HEK293 (cell line): ENCODE results near the gene TEKTIP1.

Source experiments
- CTCF ChIA-PET: fragments of 350-600 bp; formaldehyde crosslinking; extraction: SDS; loops from one replicate; lab custom pipeline; 2021; ENCODE audit warnings: antibody characterized with exemption; lab: Yijun Ruan, JAX
- POLR2A ChIA-PET: fragments of 300-600 bp; formaldehyde crosslinking; extraction: SDS; loops from one replicate; lab custom pipeline; 2020; ENCODE audit warnings: antibody characterized with exemption, inconsistent platforms; lab: Yijun Ruan, JAX
- H3K27ac ChIP-seq: fragments of 200-500 bp; sonication (Bioruptor generic); 2 replicates; pipeline ENCODE4 v1.5.1; 2014; ENCODE audit warnings: low read depth, low read length, control low read depth, inconsistent platforms; ENCODE audit errors: extremely low read depth
- H3K36me3 ChIP-seq, 2 experiments: fragments of 200-500 bp in 1 of 2; sonication (Bioruptor generic) in 1 of 2; 1 replicate in 1 of 2; 2 replicates in 1 of 2; pipeline ENCODE4 v1.5.1; 2014 to 2017; ENCODE audit warnings: inconsistent platforms in 2 of 2, low read length in 2 of 2; ENCODE audit not compliant: control insufficient read depth in 2 of 2, insufficient read depth in 1 of 2
- H3K4me1 ChIP-seq: fragments of 200-500 bp; sonication (Bioruptor generic); 2 replicates; pipeline ENCODE4 v1.5.1; 2014; ENCODE audit warnings: mild to moderate bottlenecking, low read length, inconsistent platforms; ENCODE audit not compliant: control insufficient read depth, insufficient read depth
- H3K4me3 ChIP-seq: 2 replicates; pipeline ENCODE4 v1.5.1; 2011; ENCODE audit warnings: low read depth, mild to moderate bottlenecking, control low read depth, low read length, moderate library complexity
- H3K9me3 ChIP-seq: fragments of 200-500 bp; sonication (Bioruptor generic); 2 replicates; pipeline ENCODE4 v1.5.1; 2014; ENCODE audit warnings: low read depth, low read length, inconsistent platforms; ENCODE audit not compliant: control insufficient read depth, insufficient read depth
- BCL6B ChIP-seq: fragments of 450-650 bp; formaldehyde crosslinking; IDR thresholded peaks from 2 replicates; pipeline ENCODE4 v1.5.1; 2017; ENCODE audit warnings: missing biosample characterization, missing genetic modification characterization
- GFI1B ChIP-seq: fragments of 450-650 bp; formaldehyde crosslinking; IDR thresholded peaks from 2 replicates; pipeline ENCODE4 v1.5.1; 2016; ENCODE audit warnings: missing biosample characterization, missing genetic modification characterization
- PBX3 ChIP-seq: sonication (generic); formaldehyde crosslinking; IDR thresholded peaks from 2 replicates; pipeline ENCODE4 v1.8.1; 2022; ENCODE audit warnings: mild to moderate bottlenecking, moderate library complexity, missing genetic modification reagents
- PRDM4 ChIP-seq: fragments of 450-650 bp; formaldehyde crosslinking; IDR thresholded peaks from 2 replicates; pipeline ENCODE4 v1.5.1; 2017; ENCODE audit warnings: missing biosample characterization, missing genetic modification characterization
- SP3 ChIP-seq: fragments of 450-650 bp; formaldehyde crosslinking; IDR thresholded peaks from 2 replicates; pipeline ENCODE4 v1.5.1; 2016; ENCODE audit warnings: missing biosample characterization, missing genetic modification characterization
- TCF7L2 ChIP-seq: IDR thresholded peaks from 2 replicates; pipeline ENCODE4 v1.6.1; 2011; ENCODE audit warnings: low read depth, mild to moderate bottlenecking, inconsistent platforms, low read length, moderate library complexity, borderline replicate concordance
- WT1 ChIP-seq: fragments of 450-650 bp; formaldehyde crosslinking; IDR thresholded peaks from 2 replicates; pipeline ENCODE4 v1.5.1; 2016; ENCODE audit warnings: missing biosample characterization, missing genetic modification characterization
- ZBTB21 ChIP-seq: fragments of 450-650 bp; formaldehyde crosslinking; IDR thresholded peaks from 2 replicates; pipeline ENCODE4 v1.5.1; 2017; ENCODE audit warnings: missing biosample characterization, missing genetic modification characterization
- ZFHX2 ChIP-seq: fragments of 450-650 bp; formaldehyde crosslinking; conservative IDR thresholded peaks from 2 replicates; pipeline ENCODE4 v1.5.1; 2016; ENCODE audit warnings: missing biosample characterization, missing genetic modification characterization
- ZIC2 ChIP-seq: fragments of 450-650 bp; formaldehyde crosslinking; IDR thresholded peaks from 2 replicates; pipeline ENCODE4 v1.5.1; 2016; ENCODE audit warnings: missing biosample characterization, missing genetic modification characterization
- ZNF121 ChIP-seq: fragments of 450-650 bp; formaldehyde crosslinking; IDR thresholded peaks from 2 replicates; pipeline ENCODE4 v1.5.1; 2016; ENCODE audit warnings: missing biosample characterization, missing genetic modification characterization
- ZNF16 ChIP-seq: fragments of 450-650 bp; formaldehyde crosslinking; IDR thresholded peaks from 2 replicates; pipeline ENCODE4 v1.5.1; 2016; ENCODE audit warnings: low read depth, missing biosample characterization, missing genetic modification characterization
- ZNF202 ChIP-seq: fragments of 450-650 bp; formaldehyde crosslinking; IDR thresholded peaks from 2 replicates; pipeline ENCODE4 v1.5.1; 2016; ENCODE audit warnings: missing biosample characterization, missing genetic modification characterization, borderline replicate concordance
- ZNF394 ChIP-seq: fragments of 450-650 bp; formaldehyde crosslinking; IDR thresholded peaks from 2 replicates; pipeline ENCODE4 v1.5.1; 2016; ENCODE audit warnings: missing biosample characterization, missing genetic modification characterization, mild to moderate bottlenecking, moderate library complexity, borderline replicate concordance
- ZNF404 ChIP-seq: fragments of 450-650 bp; formaldehyde crosslinking; IDR thresholded peaks from 2 replicates; pipeline ENCODE4 v1.5.1; 2017; ENCODE audit warnings: missing biosample characterization, missing genetic modification characterization
- ZNF580 ChIP-seq: fragments of 450-650 bp; formaldehyde crosslinking; IDR thresholded peaks from 2 replicates; pipeline ENCODE4 v1.5.1; 2016; ENCODE audit warnings: missing biosample characterization, missing genetic modification characterization
- ZNF623 ChIP-seq: fragments of 450-650 bp; formaldehyde crosslinking; IDR thresholded peaks from 2 replicates; pipeline ENCODE4 v1.5.1; 2016; ENCODE audit warnings: missing biosample characterization, missing genetic modification characterization
- ZNF654 ChIP-seq: fragments of 450-650 bp; formaldehyde crosslinking; IDR thresholded peaks from 2 replicates; pipeline ENCODE4 v1.5.1; 2016; ENCODE audit warnings: low read depth, missing biosample characterization, missing genetic modification characterization
- ZNF768 ChIP-seq: fragments of 450-650 bp; formaldehyde crosslinking; IDR thresholded peaks from 2 replicates; pipeline ENCODE4 v1.5.1; 2018; ENCODE audit warnings: missing biosample characterization, mild to moderate bottlenecking, missing genetic modification characterization
- ZNF830 ChIP-seq: fragments of 450-650 bp; IDR thresholded peaks from 2 replicates; pipeline ENCODE4 v1.5.0; 2018; ENCODE audit warnings: missing biosample characterization, missing genetic modification characterization, low read depth, mild to moderate bottlenecking, moderate library complexity
- ZSCAN5A ChIP-seq: fragments of 450-650 bp; formaldehyde crosslinking; IDR thresholded peaks from 2 replicates; pipeline ENCODE4 v1.5.1; 2016; ENCODE audit warnings: missing biosample characterization, missing genetic modification characterization
- ZXDB ChIP-seq: fragments of 450-650 bp; formaldehyde crosslinking; IDR thresholded peaks from 2 replicates; pipeline ENCODE4 v1.5.1; 2016; ENCODE audit warnings: missing biosample characterization, missing genetic modification characterization

TEKTIP1 gene

GRCh38 chr19:3575260-3575741 is 36.3 kb downstream of the TEKTIP1 start (continued):
- TF ChIP-seq ZNF394 (peak; percentile 92), ZNF121 (no peak), TCF7L2 (no peak), ZNF830 (no peak), PRDM4 (tag by site-specific recombination) (no peak), ZFHX2 (no peak), ZXDB (no peak), ZNF580 (peak; percentile 77; the same call in 1 of the 2 replicates), ZSCAN5A (tag by site-specific recombination) (no peak), PBX3 (no peak), ZNF404 (no peak), ZNF16 (tag by site-specific recombination) (peak; percentile 99), SP3 (tag by site-specific recombination) (no peak), GFI1B (no peak), ZNF202 (tag by site-specific recombination) (no peak), ZNF768 (no peak), ZBTB21 (tag by site-specific recombination) (no peak)

- Histone ChIP-seq H3K4me3 (no peak overlapping the region), H3K27ac (no peak overlapping the region), H3K4me1 (no peaks in the 10 kb centered on the region), H3K36me3 (peaks cover 9 to 19% of the 10 kb centered on the region in 2 experiments; a peak in 2 of 3 replicates), H3K9me3 (no peaks in the 10 kb centered on the region)
- no peak for TF ChIP-seq BCL6B (tag by site-specific recombination)
- TF ChIP-seq ZNF654 = no peak
- no peak for TF ChIP-seq ZNF623 (tag by site-specific recombination)
- no peak for TF ChIP-seq WT1 (tag by site-specific recombination)
- 0 out of 2 replicates have a peak, but pooled peaks have one; percentile 11 for TF ChIP-seq ZIC2 (tag by site-specific recombination)
- CTCF ChIA-PET = interaction anchor here (0.5 to 2.4 kb wide), 7 partner anchors 10 to 1250 kb away, joined by 3 to 6 read pairs (median 5); partner anchors contain the start of genes GIPC3 and MFSD12
- POLR2A ChIA-PET = no interaction called here
These were observed 37.1 kb downstream of the TEKTIP1 start for GRCh38 chr19:3575949-3576673.
